HL-60 (cell line): ENCODE results near the gene SLC16A5.
A peak's percentile ranks its signal among the peaks of the same experiment; 100 is the strongest.

Source experiments
- DNase-seq, 2 experiments: peaks; one replicate each; pipeline ENCODE4 v3.0.0-alpha.2; 2010 to 2020; ENCODE audit warnings: low read depth in 1 of 2, low spot score in 1 of 2
- H3K27ac ChIP-seq: fragments of 250-450 bp; sonication (Bioruptor Pico); replicated peaks from 2 replicates; pipeline ENCODE4 v1.5.1; 2020; ENCODE audit warnings: mild to moderate bottlenecking, moderate library complexity
- H3K27me3 ChIP-seq: fragments of 250-450 bp; sonication (Bioruptor Pico); 2 replicates; pipeline ENCODE4 v1.5.1; 2021; ENCODE audit warnings: mild to moderate bottlenecking, moderate library complexity; ENCODE audit not compliant: insufficient read depth, poor library complexity, severe bottlenecking
- H3K4me3 ChIP-seq: replicated peaks from 2 replicates; pipeline ENCODE4 v1.5.1; 2011; ENCODE audit warnings: mild to moderate bottlenecking, control low read depth, low read length; ENCODE audit not compliant: insufficient read depth
- CTCF ChIP-seq: IDR thresholded peaks from one replicate; pipeline ENCODE4 v1.5.1; 2011; ENCODE audit warnings: low read length, control low read depth, inconsistent platforms; ENCODE audit not compliant: insufficient read depth
- GABPA ChIP-seq: IDR thresholded peaks from 2 replicates; pipeline ENCODE4 v1.6.1; 2012; ENCODE audit warnings: low read depth
- POLR2AphosphoS5 ChIP-seq: IDR thresholded peaks from 2 replicates; pipeline ENCODE4 v1.6.1; 2012; ENCODE audit warnings: low read depth
- REST ChIP-seq: IDR thresholded peaks from 2 replicates; pipeline ENCODE4 v1.6.1; 2012; ENCODE audit warnings: low read depth; ENCODE audit not compliant: insufficient replicate concordance
- SPI1 ChIP-seq: IDR thresholded peaks from 2 replicates; pipeline ENCODE4 v1.6.1; 2012; ENCODE audit warnings: low read depth, mild to moderate bottlenecking, borderline replicate concordance

The SLC16A5 gene

GRCh38 chr17:75090871-75091854, 3.4 kb downstream of the SLC16A5 start:
- no peak overlapping the region for H3K27ac ChIP-seq
- H3K27me3 ChIP-seq = no peaks in the 10 kb centered on the region
- no peak overlapping the region for H3K4me3 ChIP-seq
- no peak for DNase-seq
- no peak for TF ChIP-seq GABPA
- TF ChIP-seq REST = no peak
- no peak for TF ChIP-seq POLR2AphosphoS5
- TF ChIP-seq SPI1 = no peak
- no peak for TF ChIP-seq CTCF

- Histone ChIP-seq H3K27me3 (no peaks in the 10 kb centered on the region), H3K27ac (peak overlapping the region; percentile 74), H3K4me3 (no peak overlapping the region)
- TF ChIP-seq POLR2AphosphoS5 = no peak
- no peak for TF ChIP-seq GABPA
- no peak for TF ChIP-seq SPI1
- TF ChIP-seq REST = no peak
- no peak for TF ChIP-seq CTCF
- no peak for DNase-seq
Measured at GRCh38 chr17:75091855-75092327, 4.1 kb downstream of the SLC16A5 start.

GRCh38 chr17:75093548-75094158, 5.9 kb downstream of the SLC16A5 start:
- H3K4me3 ChIP-seq = no peak overlapping the region
- no peaks in the 10 kb centered on the region for H3K27me3 ChIP-seq
- H3K27ac ChIP-seq = peak overlapping the region; percentile 74
- no peak for TF ChIP-seq REST
- no peak for DNase-seq
